A673 (cell line): Measurements from ENCODE around the gene PKP1.

Experiments
- CTCF ChIP-seq: fragments of 300-800, 200-600 bp; sonication (generic); conservative IDR thresholded peaks from 2 replicates; pipeline ENCODE4 v1.5.1; 2017; ENCODE audit warnings: low read depth, mild to moderate bottlenecking, antibody characterized with exemption, low read length, moderate library complexity, mixed read lengths
- EZH2 ChIP-seq: fragments of 200-600 bp; sonication (generic); IDR thresholded peaks from 2 replicates; pipeline ENCODE4 v1.6.1; 2017; ENCODE audit warnings: borderline replicate concordance, low read depth, mild to moderate bottlenecking, mixed read lengths, antibody characterized with exemption, low read length; ENCODE audit not compliant: poor library complexity, severe bottlenecking

- no peak for TF ChIP-seq CTCF
- no peak for TF ChIP-seq EZH2
Observed at GRCh38 chr1:201266276-201266675, 17.0 kb upstream of the PKP1 start.
